Neutrophil (primary cell): ENCODE data around the gene WNT5B.
"Not testable (repeated sequence)": the region's sequence is repeated elsewhere in the genome, so short reads cannot be mapped to it uniquely, and the experiment has no call there.

Source experiments
- H3K27ac ChIP-seq: fragments of 200-600 bp; sonication (generic); 2 replicates; pipeline ENCODE4 v1.5.1; 2016; ENCODE audit warnings: mild to moderate bottlenecking, moderate library complexity
- H3K27me3 ChIP-seq: fragments of 200-600 bp; sonication (generic); 2 replicates; pipeline ENCODE4 v1.6.0; 2016; ENCODE audit warnings: mild to moderate bottlenecking
- H3K36me3 ChIP-seq: fragments of 200-600 bp; sonication (generic); 2 replicates; pipeline ENCODE4 v1.5.1; 2017
- H3K4me1 ChIP-seq, 2 experiments: fragments of 200-600 bp in 1 of 2; sonication (generic) in 1 of 2; 1 replicate in 1 of 2; 2 replicates in 1 of 2; pipeline versions ENCODE4 v1.5.1 to v1.6.1; 2013 to 2016; ENCODE audit warnings: low read depth in 1 of 2, low read length in 1 of 2, mild to moderate bottlenecking in 1 of 2, moderate library complexity in 1 of 2; ENCODE audit not compliant: control insufficient read depth in 1 of 2, insufficient read depth in 1 of 2
- H3K4me3 ChIP-seq, 2 experiments: fragments of 200-600 bp in 1 of 2; sonication (generic) in 1 of 2; 1 replicate in 1 of 2; 2 replicates in 1 of 2; pipeline ENCODE4 v1.5.1; 2013 to 2016; ENCODE audit warnings: low read depth in 1 of 2, low read length in 1 of 2, mild to moderate bottlenecking in 1 of 2, moderate library complexity in 1 of 2
- H3K9me3 ChIP-seq: fragments of 200-600 bp; sonication (generic); 2 replicates; pipeline ENCODE4 v1.5.1; 2016
- TF ChIP-seq, protein P1 (sequence below): fragments of 200-600 bp; sonication (generic); IDR thresholded peaks from 2 replicates; pipeline ENCODE4 v1.5.1; 2016; ENCODE audit warnings: antibody characterized with exemption

WNT5B gene

DNA sequence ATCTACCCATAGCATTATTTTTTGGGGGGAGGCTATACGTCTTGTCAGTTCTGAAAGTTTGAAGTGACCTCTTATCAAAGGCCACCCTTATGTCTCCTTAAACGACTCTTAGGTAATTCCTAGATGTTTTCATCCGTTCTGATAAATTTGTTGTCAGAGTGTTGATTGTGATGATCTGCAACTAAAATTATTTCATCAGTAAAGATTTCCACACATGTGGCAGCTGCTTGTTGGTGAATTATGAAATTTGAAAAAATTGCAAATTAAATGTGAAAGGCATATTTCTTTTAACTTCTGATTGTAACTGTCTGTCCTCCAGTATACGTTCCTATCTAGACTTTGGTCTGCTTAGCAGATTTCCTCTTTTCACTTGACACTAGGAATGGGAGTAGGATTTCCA, 63.2 kb downstream of the WNT5B start:
- Histone ChIP-seq H3K27ac (peak overlapping the region; percentile 91), H3K27me3 (no peaks in the 10 kb centered on the region), H3K36me3 (no peaks in the 10 kb centered on the region), H3K4me3 (peak overlapping the region in 1 of 2 experiments; percentile 82), H3K4me1 (peaks cover 48% of the 10 kb centered on the region in 2 experiments), H3K9me3 (no peaks in the 10 kb centered on the region)
- TF ChIP-seq, protein P1, sequence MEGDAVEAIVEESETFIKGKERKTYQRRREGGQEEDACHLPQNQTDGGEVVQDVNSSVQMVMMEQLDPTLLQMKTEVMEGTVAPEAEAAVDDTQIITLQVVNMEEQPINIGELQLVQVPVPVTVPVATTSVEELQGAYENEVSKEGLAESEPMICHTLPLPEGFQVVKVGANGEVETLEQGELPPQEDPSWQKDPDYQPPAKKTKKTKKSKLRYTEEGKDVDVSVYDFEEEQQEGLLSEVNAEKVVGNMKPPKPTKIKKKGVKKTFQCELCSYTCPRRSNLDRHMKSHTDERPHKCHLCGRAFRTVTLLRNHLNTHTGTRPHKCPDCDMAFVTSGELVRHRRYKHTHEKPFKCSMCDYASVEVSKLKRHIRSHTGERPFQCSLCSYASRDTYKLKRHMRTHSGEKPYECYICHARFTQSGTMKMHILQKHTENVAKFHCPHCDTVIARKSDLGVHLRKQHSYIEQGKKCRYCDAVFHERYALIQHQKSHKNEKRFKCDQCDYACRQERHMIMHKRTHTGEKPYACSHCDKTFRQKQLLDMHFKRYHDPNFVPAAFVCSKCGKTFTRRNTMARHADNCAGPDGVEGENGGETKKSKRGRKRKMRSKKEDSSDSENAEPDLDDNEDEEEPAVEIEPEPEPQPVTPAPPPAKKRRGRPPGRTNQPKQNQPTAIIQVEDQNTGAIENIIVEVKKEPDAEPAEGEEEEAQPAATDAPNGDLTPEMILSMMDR, result no peak

DNA sequence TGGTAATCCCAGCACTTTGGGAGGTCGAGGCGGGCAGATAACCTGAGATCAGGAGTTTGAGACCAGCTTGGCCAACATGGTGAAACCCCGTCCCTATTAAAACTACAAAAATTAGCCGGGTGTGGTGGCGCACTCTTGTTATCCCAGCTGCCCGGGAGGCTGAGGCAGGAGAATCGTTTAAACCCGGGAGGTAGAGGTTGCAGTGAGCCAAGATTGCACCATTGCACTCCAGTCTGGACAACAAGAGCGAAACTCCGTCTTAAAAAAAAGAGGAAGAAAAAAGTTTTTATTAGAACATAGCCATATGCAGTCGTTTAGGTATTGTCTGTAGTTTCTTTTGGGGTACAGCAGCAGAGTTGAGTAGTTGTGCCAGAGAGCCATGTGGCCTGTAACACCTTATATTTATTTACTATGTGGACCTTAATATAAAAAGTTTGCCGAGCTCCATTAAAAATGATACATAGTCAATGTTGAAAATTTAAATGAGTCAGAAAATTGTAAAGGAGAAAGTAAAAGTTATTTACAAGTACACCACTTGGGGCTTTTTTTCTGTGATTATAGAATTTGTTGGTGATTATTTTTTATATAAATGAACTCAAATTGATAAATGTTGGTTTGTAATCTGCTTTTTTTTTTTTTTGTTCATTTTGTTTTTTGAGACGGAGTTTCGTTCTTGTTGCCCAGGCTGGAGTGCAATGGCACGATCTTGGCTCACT, 64.0 kb downstream of the WNT5B start:
- TF ChIP-seq, protein P1, result no peak
- peak overlapping the region; percentile 91 for H3K27ac ChIP-seq
- no peaks in the 10 kb centered on the region for H3K27me3 ChIP-seq
- H3K4me3 ChIP-seq, result peak overlapping the region; percentile 4 to 82
- H3K4me1 ChIP-seq, result peaks cover 48% of the 10 kb centered on the region in 2 experiments
- no peaks in the 10 kb centered on the region for H3K36me3 ChIP-seq
- no peaks in the 10 kb centered on the region for H3K9me3 ChIP-seq

- peaks cover 36 to 37% of the 10 kb centered on the region in 2 experiments for H3K4me1 ChIP-seq
- not testable (repeated sequence) for H3K27me3 ChIP-seq, H3K36me3 ChIP-seq, H3K27ac ChIP-seq, H3K9me3 ChIP-seq, H3K4me3 ChIP-seq
These were observed 66.1 kb downstream of the WNT5B start for GRCh38 chr12:1695097-1695496.

- Histone ChIP-seq H3K4me3 (no peak overlapping the region), H3K27me3 (no peaks in the 10 kb centered on the region), H3K4me1 (peaks cover 31 to 33% of the 10 kb centered on the region in 2 experiments), H3K9me3 (no peaks in the 10 kb centered on the region), H3K36me3 (no peaks in the 10 kb centered on the region), H3K27ac (peak overlapping the region; percentile 50)
- TF ChIP-seq, protein P1, result no peak
These were observed 67.0 kb downstream of the WNT5B start for GRCh38 chr12:1695886-1696670.

DNA sequence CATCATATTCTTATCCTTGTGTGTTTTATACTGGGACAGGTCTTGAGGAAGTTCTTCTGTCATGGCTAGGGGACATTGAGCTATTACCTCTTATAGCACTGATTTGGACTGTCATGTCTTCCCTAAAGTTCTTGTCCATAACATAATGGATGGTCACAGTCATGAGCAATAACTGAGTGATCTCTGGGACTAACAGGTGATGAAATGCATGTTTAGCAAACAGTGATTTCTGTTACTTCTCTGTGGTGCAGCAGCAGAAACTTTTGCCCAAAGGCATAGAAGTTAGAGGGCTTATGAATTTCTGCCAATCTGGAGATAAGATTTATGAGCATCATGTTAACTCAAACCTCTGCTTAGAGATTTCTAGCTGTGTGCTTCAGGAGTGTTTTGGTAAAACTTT, 67.8 kb downstream of the WNT5B start:
- Histone ChIP-seq H3K4me3 (no peak overlapping the region), H3K36me3 (no peaks in the 10 kb centered on the region), H3K27ac (peak overlapping the region; percentile 50), H3K9me3 (no peaks in the 10 kb centered on the region), H3K27me3 (no peaks in the 10 kb centered on the region), H3K4me1 (peaks cover 27 to 28% of the 10 kb centered on the region in 2 experiments)
- TF ChIP-seq, protein P1, result no peak
